Stimulated activated CD8-positive, alpha-beta memory T cell treated with anti-CD3 and anti-CD28 coated beads, Interleukin-4, amount 100 ng/mL, for 24 hours (primary cell): Measurements from ENCODE around the gene TSPAN15.
"Not testable (repeated sequence)": the region's sequence is repeated elsewhere in the genome, so short reads cannot be mapped to it uniquely, and the experiment has no call there.

Source experiments
- DNase-seq: peaks from one replicate; pipeline ENCODE4 v3.0.0-alpha.2; 2020; ENCODE audit warnings: low read depth

The TSPAN15 gene

DNA sequence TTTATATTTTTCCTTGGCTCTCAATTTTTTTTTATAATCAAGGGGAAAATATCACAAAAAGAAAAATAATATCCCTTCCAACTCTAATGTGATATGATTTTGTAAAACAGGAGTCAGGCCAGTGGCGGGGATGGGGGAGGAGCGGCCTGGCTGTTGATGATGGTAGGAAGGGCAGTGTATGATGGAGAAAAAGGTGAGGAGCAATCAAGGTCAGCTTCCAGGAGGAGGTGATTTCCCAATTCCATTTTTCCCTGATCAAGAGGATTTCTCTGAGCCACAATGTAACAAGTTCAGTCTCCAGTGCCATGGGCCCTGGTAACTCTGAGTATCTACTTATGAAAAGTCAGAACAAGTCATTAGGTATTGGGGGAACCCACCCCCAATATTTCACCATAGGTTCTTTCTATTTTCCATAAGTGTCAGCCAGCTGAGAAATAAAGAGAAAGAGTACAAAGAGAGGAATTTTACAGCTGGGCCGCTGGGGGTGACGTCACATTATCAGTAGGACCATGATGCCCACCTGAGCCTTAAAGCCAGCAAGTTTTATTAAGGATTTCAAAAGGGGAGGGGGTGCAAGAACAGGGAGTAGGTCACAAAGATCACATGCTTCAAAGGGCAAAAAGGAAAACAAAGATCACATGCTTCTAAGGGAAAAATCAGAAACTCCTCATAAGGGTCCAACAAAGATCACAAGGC is 37.0 kb downstream of the TSPAN15 start:
- not testable (repeated sequence) for DNase-seq

DNA sequence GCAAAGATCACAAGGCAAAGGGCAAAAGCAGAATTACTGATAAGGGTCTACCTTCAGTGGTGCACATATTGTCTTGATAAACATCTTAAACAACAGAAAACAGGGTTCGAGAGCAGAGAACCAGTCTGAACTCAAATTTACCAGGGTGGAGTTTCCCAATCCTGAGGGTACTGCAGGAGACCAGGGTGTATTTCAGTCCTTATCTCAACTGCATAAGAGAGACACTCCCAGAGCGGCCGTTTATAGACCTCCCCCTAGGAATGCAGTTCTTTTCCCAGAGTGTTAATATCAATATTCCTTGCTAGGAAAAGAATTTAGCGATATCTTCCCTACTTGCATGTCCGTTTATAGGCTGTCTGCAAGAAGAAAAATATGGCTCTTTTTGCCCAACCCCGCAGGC is 37.6 kb downstream of the TSPAN15 start:
- DNase-seq: not testable (repeated sequence)

- DNase-seq: no peak
These were observed 38.3 kb downstream of the TSPAN15 start for GRCh38 chr10:69489506-69490090.

- DNase-seq: no peak
These were observed 39.6 kb downstream of the TSPAN15 start for GRCh38 chr10:69490876-69491275.

DNA sequence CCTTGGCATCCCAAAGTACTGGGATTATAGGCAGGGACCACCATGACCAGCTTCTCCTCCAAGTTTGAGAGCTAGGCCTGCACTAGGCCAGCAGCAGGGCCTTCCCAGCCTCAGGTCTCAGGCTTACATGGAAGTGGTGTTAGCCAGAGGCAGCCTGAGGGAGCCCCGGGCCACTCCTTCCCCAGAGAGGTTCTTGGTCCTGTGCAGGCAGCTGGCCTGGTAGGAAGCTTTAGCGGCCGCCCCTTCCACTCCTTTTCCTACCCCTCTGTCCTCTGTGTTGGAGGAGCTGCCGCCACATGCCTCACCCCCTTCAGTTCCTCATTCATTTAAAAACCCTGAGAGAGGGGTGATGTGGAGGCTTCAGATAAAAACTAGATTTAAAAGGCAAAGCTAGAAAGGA is 40.3 kb downstream of the TSPAN15 start:
- DNase-seq: no peak

GRCh38 chr10:69492091-69492745 is 41.0 kb downstream of the TSPAN15 start:
- no peak for DNase-seq

DNA sequence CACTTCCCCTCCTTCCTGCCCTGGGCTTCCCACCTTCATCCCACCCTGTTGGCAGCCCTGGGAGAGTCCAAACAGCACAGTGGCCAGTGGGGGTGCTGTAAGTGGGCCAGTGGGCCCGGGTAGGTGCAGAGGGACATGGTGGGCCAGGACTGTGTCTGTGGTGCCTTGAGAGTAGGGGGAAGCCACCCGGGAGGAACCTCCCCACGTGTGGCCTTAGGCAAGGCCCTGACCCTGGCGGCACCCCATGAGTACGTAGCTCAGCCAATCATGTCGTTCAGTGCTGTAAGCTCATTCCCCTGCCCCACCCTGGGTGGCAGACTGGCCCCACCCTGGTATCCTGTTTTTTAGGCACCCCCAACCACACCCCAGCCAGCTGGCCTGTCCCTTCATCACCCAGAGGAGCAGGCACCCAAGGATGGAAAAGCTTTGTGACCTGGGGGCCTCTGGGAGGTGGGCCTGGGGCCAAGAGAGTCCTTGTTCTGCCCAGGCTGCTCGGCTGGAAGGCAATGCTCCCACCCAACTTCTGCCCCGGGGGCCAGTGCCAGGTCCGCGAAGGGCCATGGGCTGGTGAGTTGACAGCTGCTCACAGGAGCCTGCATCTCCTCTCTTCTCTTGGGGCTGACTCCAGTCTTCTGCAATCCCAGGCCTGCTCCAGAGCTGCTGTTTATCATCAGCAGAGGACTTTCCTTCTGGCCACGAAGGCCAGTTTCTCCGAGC is 41.6 kb downstream of the TSPAN15 start:
- no peak for DNase-seq

- no peak for DNase-seq
These were observed 43.6 kb downstream of the TSPAN15 start for GRCh38 chr10:69494626-69495558.

GRCh38 chr10:69495666-69496065 is 44.4 kb downstream of the TSPAN15 start:
- DNase-seq: no peak

GRCh38 chr10:69496352-69497230 is 45.3 kb downstream of the TSPAN15 start:
- no peak for DNase-seq

DNA sequence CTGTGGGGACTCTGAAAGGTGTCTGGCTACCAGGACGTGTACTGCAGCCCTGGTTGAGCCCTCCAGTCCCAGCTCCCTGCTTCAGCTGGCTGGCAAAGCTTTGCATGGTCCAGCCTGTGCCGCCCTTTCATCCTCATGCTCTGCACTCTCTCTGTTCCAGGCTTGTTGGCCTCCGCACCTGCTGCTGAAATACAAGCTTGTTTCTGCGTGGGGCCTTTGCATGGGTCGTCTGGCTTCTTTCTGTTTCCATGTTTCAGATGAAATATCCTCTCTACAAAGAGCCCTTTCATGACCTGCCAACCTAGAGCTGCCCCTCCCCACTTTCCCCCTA is 45.9 kb downstream of the TSPAN15 start:
- DNase-seq: no peak

DNA sequence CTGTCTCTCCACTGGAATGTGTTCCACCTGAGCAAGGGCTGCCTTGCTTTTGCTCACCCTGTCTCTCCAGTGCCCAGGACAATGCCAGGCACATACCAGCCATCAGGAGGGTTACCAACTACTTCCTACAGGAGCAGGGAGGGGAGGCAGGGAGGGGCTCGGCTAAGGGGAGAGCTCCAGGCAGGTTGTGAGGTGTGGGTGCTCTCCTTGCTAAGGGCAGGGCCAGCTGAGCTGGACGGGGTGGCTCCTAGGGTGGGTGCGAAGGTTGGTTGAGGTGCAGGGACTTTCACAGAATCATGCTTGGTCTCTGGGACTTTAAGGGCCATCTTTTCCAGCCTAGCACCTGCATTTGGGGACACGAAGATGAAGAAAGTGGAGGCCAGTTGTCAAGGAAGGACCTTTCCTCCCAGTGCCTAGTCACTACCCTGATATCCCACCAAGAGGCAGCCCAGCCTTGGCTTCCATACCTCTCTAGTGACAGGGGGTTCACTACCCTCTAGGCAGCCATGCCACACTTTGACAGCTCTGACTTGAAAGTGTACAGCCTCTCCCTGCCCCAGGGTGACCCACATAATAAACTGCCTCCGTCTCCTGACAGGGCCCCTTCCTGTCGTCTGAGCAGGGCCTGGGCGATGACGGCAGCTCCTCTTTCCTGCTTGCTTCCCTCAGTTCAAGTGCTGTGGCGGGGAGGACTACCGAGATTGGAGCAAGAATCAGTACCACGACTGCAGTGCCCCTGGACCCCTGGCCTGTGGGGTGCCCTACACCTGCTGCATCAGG is 46.5 kb downstream of the TSPAN15 start:
- no peak for DNase-seq

GRCh38 chr10:69498711-69499471 is 47.6 kb downstream of the TSPAN15 start:
- no peak for DNase-seq

- DNase-seq: no peak
These were observed 48.7 kb downstream of the TSPAN15 start for GRCh38 chr10:69499726-69500689.

- no peak for DNase-seq
These were observed 49.7 kb downstream of the TSPAN15 start for GRCh38 chr10:69500864-69501468.

DNA sequence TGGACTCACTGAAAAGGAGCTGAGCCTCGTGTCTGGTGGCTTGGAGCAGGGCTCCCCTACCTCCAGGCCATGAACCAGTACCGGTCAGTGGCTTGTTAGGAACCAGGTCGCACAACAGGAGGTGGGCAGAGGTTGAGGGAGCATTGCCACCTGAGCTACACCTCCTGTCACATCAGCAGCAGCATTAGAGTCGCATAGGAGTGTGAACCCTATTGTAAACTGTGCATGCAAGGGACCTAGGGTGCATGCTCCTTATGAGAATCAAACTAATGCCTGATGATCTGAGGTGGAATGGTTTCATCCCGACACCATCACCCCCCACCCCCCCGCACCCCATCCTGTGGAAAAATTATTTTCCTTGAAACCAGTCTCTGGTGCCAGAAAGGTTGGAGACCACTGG is 50.4 kb downstream of the TSPAN15 start:
- no peak for DNase-seq

GRCh38 chr10:69502589-69502988 is 51.3 kb downstream of the TSPAN15 start:
- DNase-seq: no peak
